GM23338 (cell line): ENCODE measurements around the gene PTCH2. TPM values are rescaled to one million over a fixed set of nuclear protein-coding genes. Genes with fewer than 3 reads are reported as not detected.

ENCODE experiments used
- ATAC-seq: fragments of 200-7000 bp; cut with Tn5 transposase; 3 replicates; pipeline ENCODE4 v1.9.1; 2020
- DNase-seq: peaks from one replicate; pipeline ENCODE4 v3.0.0-alpha.2; 2015; ENCODE audit warnings: low spot score
- H2AFZ ChIP-seq: fragments of 200-600 bp; sonication (generic); 2 replicates; pipeline ENCODE4 v1.8.0; 2016; ENCODE audit warnings: antibody characterized with exemption, mild to moderate bottlenecking, moderate library complexity
- H3F3A ChIP-seq: fragments of 200-600 bp; sonication (generic); replicated peaks from 2 replicates; pipeline ENCODE4 v1.8.0; 2017; ENCODE audit warnings: antibody characterized with exemption, mixed run types, low read depth
- H3K27ac ChIP-seq: fragments of 200-600 bp; sonication (generic); 2 replicates; pipeline ENCODE4 v1.6.1; 2016; ENCODE audit warnings: low read depth
- H3K27me3 ChIP-seq: fragments of 200-600 bp; sonication (generic); 2 replicates; pipeline ENCODE4 v1.8.0; 2016; ENCODE audit warnings: mild to moderate bottlenecking, mixed run types, moderate library complexity; ENCODE audit not compliant: insufficient read depth
- H3K36me3 ChIP-seq: fragments of 200-600 bp; sonication (generic); 2 replicates; pipeline ENCODE4 v1.8.0; 2016; ENCODE audit warnings: mild to moderate bottlenecking; ENCODE audit not compliant: insufficient read depth
- H3K4me1 ChIP-seq: fragments of 200-600 bp; sonication (generic); 2 replicates; pipeline ENCODE4 v1.8.0; 2016; ENCODE audit warnings: mild to moderate bottlenecking, moderate library complexity; ENCODE audit not compliant: insufficient read depth
- H3K4me2 ChIP-seq: fragments of 200-600 bp; sonication (generic); 2 replicates; pipeline ENCODE4 v1.7.1; 2017; ENCODE audit warnings: mixed run types
- H3K4me3 ChIP-seq: fragments of 200-600 bp; sonication (generic); 2 replicates; pipeline ENCODE4 v1.6.1; 2016; ENCODE audit warnings: mixed run types
- H3K79me2 ChIP-seq: fragments of 200-600 bp; sonication (generic); replicated peaks from 2 replicates; pipeline ENCODE4 v1.8.0; 2017; ENCODE audit warnings: mild to moderate bottlenecking; ENCODE audit not compliant: insufficient read depth
- H3K9me2 ChIP-seq: fragments of 200-600 bp; sonication (generic); 2 replicates; pipeline ENCODE4 v1.8.0; 2017; ENCODE audit not compliant: insufficient read depth
- H4K20me1 ChIP-seq: fragments of 200-600 bp; sonication (generic); replicated peaks from 2 replicates; pipeline ENCODE4 v1.8.0; 2017; ENCODE audit warnings: mild to moderate bottlenecking; ENCODE audit not compliant: insufficient read depth
- H3K27ac Mint-ChIP-seq: 2 replicates; pipeline ENCODE4 v1.8.0; 2020; ENCODE audit warnings: inconsistent platforms, mild to moderate bottlenecking, moderate library complexity, mixed read lengths
- H3K27me3 Mint-ChIP-seq: 3 replicates; pipeline ENCODE4 v1.8.0; 2022; ENCODE audit warnings: low read depth, mild to moderate bottlenecking, moderate library complexity, mixed read lengths, inconsistent platforms; ENCODE audit not compliant: insufficient read depth, poor library complexity
- H3K36me3 Mint-ChIP-seq: 3 replicates; pipeline ENCODE4 v1.8.0; 2021; ENCODE audit warnings: low read depth, mild to moderate bottlenecking, inconsistent platforms, moderate library complexity, mixed read lengths
- H3K4me1 Mint-ChIP-seq: 3 replicates; pipeline ENCODE4 v1.8.0; 2020; ENCODE audit warnings: mild to moderate bottlenecking, inconsistent platforms, mixed read lengths
- H3K4me3 Mint-ChIP-seq: 3 replicates; pipeline ENCODE4 v1.8.0; 2021; ENCODE audit warnings: moderate library complexity, mild to moderate bottlenecking, inconsistent platforms, mixed read lengths
- H3K9me3 Mint-ChIP-seq: 3 replicates; pipeline ENCODE4 v1.8.0; 2020; ENCODE audit warnings: moderate library complexity, mild to moderate bottlenecking, inconsistent platforms, mixed read lengths
- EZH2 ChIP-seq: fragments of 200-600 bp; sonication (generic); IDR thresholded peaks from one replicate; pipeline ENCODE4 v1.8.0; 2017; ENCODE audit warnings: antibody characterized with exemption, mild to moderate bottlenecking, low read depth; ENCODE audit not compliant: unreplicated experiment
- NANOG ChIP-seq: IDR thresholded peaks from 2 replicates; pipeline ENCODE4 v1.6.1; 2016; ENCODE audit warnings: antibody characterized with exemption, borderline replicate concordance
- ZNF114 ChIP-seq: fragments of 250-450 bp; sonication (Bioruptor Pico); IDR thresholded peaks from 2 replicates; pipeline ENCODE4 v1.5.0; 2020; ENCODE audit warnings: mild to moderate bottlenecking, moderate library complexity
- polyA plus RNA-seq: library from polyadenylated mRNA; unstranded; fragments of >200 nt; fragmentation: Nextera tagmentation; extraction: Ambion mirVana; gene quantifications from 2 replicates; pipeline ENCODE4 v1.2.1, GENCODE V29; 2016
- total RNA-seq: library from RNA; depleted of rRNA; stranded (reverse); fragments of >200 nt; shearing (Covaris generic); gene quantifications from 2 replicates; pipeline ENCODE4 v1.2.3, GENCODE V29; 2014
- TF ChIP-seq, protein P1 (sequence below): fragments of 250-450 bp; sonication (Bioruptor Pico); IDR thresholded peaks from 2 replicates; pipeline ENCODE4 v1.5.0; 2020; ENCODE audit warnings: mild to moderate bottlenecking, moderate library complexity
- TF ChIP-seq, protein P2 (sequence below): IDR thresholded peaks from 2 replicates; pipeline ENCODE4 v1.6.1; 2016; ENCODE audit warnings: antibody characterized with exemption

PTCH2 gene
- total and polyA plus RNA-seq, 2 experiments from 2014 or later: 0.63 to 0.74 TPM

DNA sequence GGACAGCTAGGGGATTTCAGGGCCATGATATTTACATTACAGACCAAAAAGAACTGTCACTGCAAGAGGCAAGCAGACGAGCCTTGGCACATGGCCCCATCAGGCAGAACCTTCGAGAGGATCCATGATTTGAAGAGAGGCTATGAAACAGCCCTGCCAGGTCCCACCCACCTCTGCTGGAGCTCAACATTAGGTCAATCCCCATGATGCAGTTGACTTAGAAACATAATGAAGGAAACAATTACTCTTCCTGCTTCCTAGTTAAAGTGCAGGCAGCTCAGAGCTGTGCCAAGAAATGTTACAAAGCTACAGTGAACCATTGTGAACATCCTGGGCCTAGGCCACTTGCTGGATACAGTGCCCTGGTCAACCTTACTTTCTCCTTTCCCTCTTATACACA, 41.7 kb upstream of the PTCH2 start (continued):
- TF ChIP-seq, protein P1, sequence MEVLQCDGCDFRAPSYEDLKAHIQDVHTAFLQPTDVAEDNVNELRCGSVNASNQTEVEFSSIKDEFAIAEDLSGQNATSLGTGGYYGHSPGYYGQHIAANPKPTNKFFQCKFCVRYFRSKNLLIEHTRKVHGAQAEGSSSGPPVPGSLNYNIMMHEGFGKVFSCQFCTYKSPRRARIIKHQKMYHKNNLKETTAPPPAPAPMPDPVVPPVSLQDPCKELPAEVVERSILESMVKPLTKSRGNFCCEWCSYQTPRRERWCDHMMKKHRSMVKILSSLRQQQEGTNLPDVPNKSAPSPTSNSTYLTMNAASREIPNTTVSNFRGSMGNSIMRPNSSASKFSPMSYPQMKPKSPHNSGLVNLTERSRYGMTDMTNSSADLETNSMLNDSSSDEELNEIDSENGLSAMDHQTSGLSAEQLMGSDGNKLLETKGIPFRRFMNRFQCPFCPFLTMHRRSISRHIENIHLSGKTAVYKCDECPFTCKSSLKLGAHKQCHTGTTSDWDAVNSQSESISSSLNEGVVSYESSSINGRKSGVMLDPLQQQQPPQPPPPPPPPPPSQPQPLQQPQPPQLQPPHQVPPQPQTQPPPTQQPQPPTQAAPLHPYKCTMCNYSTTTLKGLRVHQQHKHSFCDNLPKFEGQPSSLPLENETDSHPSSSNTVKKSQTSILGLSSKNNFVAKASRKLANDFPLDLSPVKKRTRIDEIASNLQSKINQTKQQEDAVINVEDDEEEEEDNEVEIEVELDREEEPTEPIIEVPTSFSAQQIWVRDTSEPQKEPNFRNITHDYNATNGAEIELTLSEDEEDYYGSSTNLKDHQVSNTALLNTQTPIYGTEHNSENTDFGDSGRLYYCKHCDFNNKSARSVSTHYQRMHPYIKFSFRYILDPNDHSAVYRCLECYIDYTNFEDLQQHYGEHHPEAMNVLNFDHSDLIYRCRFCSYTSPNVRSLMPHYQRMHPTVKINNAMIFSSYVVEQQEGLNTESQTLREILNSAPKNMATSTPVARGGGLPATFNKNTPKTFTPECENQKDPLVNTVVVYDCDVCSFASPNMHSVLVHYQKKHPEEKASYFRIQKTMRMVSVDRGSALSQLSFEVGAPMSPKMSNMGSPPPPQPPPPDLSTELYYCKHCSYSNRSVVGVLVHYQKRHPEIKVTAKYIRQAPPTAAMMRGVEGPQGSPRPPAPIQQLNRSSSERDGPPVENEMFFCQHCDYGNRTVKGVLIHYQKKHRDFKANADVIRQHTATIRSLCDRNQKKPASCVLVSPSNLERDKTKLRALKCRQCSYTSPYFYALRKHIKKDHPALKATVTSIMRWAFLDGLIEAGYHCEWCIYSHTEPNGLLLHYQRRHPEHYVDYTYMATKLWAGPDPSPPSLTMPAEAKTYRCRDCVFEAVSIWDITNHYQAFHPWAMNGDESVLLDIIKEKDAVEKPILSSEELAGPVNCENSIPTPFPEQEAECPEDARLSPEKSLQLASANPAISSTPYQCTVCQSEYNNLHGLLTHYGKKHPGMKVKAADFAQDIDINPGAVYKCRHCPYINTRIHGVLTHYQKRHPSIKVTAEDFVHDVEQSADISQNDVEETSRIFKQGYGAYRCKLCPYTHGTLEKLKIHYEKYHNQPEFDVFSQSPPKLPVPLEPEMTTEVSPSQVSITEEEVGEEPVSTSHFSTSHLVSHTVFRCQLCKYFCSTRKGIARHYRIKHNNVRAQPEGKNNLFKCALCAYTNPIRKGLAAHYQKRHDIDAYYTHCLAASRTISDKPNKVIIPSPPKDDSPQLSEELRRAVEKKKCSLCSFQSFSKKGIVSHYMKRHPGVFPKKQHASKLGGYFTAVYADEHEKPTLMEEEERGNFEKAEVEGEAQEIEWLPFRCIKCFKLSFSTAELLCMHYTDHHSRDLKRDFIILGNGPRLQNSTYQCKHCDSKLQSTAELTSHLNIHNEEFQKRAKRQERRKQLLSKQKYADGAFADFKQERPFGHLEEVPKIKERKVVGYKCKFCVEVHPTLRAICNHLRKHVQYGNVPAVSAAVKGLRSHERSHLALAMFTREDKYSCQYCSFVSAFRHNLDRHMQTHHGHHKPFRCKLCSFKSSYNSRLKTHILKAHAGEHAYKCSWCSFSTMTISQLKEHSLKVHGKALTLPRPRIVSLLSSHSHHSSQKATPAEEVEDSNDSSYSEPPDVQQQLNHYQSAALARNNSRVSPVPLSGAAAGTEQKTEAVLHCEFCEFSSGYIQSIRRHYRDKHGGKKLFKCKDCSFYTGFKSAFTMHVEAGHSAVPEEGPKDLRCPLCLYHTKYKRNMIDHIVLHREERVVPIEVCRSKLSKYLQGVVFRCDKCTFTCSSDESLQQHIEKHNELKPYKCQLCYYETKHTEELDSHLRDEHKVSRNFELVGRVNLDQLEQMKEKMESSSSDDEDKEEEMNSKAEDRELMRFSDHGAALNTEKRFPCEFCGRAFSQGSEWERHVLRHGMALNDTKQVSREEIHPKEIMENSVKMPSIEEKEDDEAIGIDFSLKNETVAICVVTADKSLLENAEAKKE (CRISPR knock-in tag): no peak

DNA sequence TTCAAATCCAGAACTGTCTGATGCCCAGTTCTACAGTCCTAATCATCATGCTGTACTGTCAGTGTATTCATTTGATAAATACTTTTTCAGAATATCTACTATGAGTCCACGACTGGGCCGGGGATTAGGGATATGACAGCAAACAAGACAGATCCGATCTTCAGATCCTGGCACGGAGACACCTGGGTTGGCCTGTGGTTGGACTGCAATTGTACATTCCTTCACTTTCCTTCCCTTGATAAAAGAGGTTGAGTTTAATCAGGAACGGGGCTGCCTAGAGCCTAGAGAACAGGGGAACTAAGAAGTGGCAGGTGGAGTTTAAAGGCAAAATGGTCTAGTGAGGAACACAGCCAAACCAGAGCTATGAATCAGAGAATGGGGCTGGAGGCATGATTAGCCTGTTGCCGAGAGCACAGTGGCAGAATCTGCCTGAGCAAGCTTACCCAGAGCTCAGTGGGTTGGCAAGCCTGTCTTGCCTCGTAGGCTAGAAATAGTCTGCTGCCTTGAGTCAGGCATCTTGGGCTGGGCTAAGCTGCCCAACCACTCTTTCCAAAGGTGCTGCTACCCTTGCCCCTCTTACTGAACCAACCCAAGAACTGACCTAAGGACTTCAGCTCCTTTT, 38.1 kb upstream of the PTCH2 start:
- ATAC-seq: no peak
- H3K4me3 ChIP-seq: no peak overlapping the region
- H3K9me2 ChIP-seq: no peaks in the 10 kb centered on the region
- no peaks in the 10 kb centered on the region for H3K4me1 ChIP-seq
- no peaks in the 10 kb centered on the region for H4K20me1 ChIP-seq
- peaks cover 5% of the 10 kb centered on the region for H3K27me3 Mint-ChIP-seq
- H3K4me2 ChIP-seq: no peak overlapping the region
- H3F3A ChIP-seq: no peaks in the 10 kb centered on the region
- peaks cover 10% of the 10 kb centered on the region; the same call in 1 of the 2 replicates for H3K36me3 ChIP-seq
- TF ChIP-seq NANOG (no peak), EZH2 (no peak), ZNF114 (CRISPR knock-in tag) (no peak)
- TF ChIP-seq, protein P2, sequence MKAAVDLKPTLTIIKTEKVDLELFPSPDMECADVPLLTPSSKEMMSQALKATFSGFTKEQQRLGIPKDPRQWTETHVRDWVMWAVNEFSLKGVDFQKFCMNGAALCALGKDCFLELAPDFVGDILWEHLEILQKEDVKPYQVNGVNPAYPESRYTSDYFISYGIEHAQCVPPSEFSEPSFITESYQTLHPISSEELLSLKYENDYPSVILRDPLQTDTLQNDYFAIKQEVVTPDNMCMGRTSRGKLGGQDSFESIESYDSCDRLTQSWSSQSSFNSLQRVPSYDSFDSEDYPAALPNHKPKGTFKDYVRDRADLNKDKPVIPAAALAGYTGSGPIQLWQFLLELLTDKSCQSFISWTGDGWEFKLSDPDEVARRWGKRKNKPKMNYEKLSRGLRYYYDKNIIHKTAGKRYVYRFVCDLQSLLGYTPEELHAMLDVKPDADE: no peak
- H3K4me1 Mint-ChIP-seq: peaks cover 8% of the 10 kb centered on the region
- no peak overlapping the region for H3K4me3 Mint-ChIP-seq
- 0 out of 2 replicates have a peak overlapping the region, but pooled peaks have one; percentile 14 for H3K27ac ChIP-seq
- H3K27me3 ChIP-seq: no peaks in the 10 kb centered on the region
- no peaks in the 10 kb centered on the region for H3K79me2 ChIP-seq
- H3K9me3 Mint-ChIP-seq: peaks cover 18% of the 10 kb centered on the region
- no peak overlapping the region for H3K27ac Mint-ChIP-seq
- peaks cover 50% of the 10 kb centered on the region for H3K36me3 Mint-ChIP-seq
- DNase-seq: no peak
- no peak overlapping the region for H2AFZ ChIP-seq
